Measurements from ENCODE around the gene DGKG.

DNA sequence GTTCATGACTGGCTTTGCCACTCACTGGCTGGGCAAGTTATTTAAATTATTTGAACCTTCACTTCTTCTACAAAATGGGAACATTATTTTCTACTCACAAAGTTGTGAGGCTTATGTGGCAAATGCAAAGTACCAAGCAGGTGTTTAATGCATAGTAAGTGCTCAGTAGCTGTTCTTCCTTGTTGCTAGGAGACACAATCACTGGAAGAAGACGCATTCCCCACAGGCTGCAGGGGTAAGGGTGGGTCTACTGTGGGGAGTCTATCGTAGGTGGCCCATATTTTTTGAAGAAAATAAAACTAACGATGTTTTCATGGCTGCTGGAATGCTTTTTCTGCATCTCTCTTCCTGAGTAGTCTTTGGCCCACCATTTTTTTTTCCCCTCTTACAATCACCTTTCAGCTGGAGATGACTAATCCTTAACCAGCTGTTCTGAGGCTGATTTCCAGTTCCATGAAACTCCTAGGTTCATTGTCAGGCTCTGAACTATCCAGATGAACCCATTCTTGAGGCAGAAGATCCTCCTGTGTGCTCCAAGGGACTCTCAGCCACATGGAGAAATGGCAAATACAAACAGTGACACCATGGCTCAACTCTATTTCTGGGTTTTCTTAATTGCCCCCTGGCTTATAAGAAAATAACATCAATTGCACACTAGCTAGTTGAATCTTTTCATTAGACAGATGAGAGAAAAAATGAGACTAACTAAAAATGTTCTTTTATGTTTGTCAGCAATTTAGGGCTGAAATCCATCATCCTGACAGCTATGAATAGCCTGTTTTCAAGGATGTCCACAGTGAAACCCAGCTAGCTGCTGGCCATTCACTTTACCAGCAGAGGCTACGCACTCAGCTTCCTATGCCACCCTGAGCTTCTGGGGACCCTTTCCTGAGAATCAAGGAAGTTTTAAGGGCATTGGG is 144.9 kb downstream of the DGKG start:
- TF ChIP-seq CTCF (conservative IDR thresholded peaks at IDR 0.05; ENCODE audit: low read length), result no peak
- no peak for TF ChIP-seq EZH2phosphoT487 (IDR thresholded peaks at IDR 0.05; ENCODE audit: borderline replicate concordance)
